ENCODE measurements around the gene KRCC1. TPM values are rescaled to one million over a fixed set of nuclear protein-coding genes. Genes with fewer than 3 reads are reported as not detected.
A peak's percentile ranks its signal among the peaks of the same experiment; 100 is the strongest.
"Not testable (repeated sequence)": the region's sequence is repeated elsewhere in the genome, so short reads cannot be mapped to it uniquely, and the experiment has no call there.

Gene KRCC1
- total RNA-seq, 2 experiments from 2014 or later = 21.0 to 21.6 TPM

- H3K27me3 Mint-ChIP-seq = no peaks in the 10 kb centered on the region
- no peaks in the 10 kb centered on the region for H3K9me3 Mint-ChIP-seq
- no peak overlapping the region for H3K4me3 Mint-ChIP-seq
- POLR2A ChIA-PET = interaction anchor here (1.2 kb wide), 1 partner anchor 12 kb away, joined by 4 read pairs; no protein-coding TSS in a partner anchor
- peaks cover 6% of the 10 kb centered on the region for H3K4me1 Mint-ChIP-seq
- no peak overlapping the region for H3K27ac Mint-ChIP-seq
- peaks cover 41% of the 10 kb centered on the region for H3K36me3 Mint-ChIP-seq
- ATAC-seq (ENCODE audit: low read depth) (no peak), DNase-seq (no peak)
These were observed 7.0 kb downstream of the KRCC1 start for GRCh38 chr2:88048541-88048940.

- H3K4me3 Mint-ChIP-seq; H3K27me3 Mint-ChIP-seq; ATAC-seq (ENCODE audit: low read depth); H3K9me3 Mint-ChIP-seq; DNase-seq; POLR2A ChIA-PET; H3K27ac Mint-ChIP-seq: not testable (repeated sequence)
- Mint-ChIP-seq H3K36me3 (peaks cover 41% of the 10 kb centered on the region), H3K4me1 (peaks cover 12% of the 10 kb centered on the region)
These were observed 10.0 kb downstream of the KRCC1 start for GRCh38 chr2:88045561-88045960.

- POLR2A ChIA-PET = no interaction called here
- H3K4me3 Mint-ChIP-seq = no peak overlapping the region
- H3K36me3 Mint-ChIP-seq = peaks cover 41% of the 10 kb centered on the region
- no peak for ATAC-seq (ENCODE audit: low read depth)
- H3K27me3 Mint-ChIP-seq = no peaks in the 10 kb centered on the region
- no peak for DNase-seq
- peaks cover 1% of the 10 kb centered on the region for H3K9me3 Mint-ChIP-seq
- peaks cover 10% of the 10 kb centered on the region for H3K4me1 Mint-ChIP-seq
- H3K27ac Mint-ChIP-seq = no peak overlapping the region
These were observed 13.1 kb downstream of the KRCC1 start for GRCh38 chr2:88042476-88042875.

- POLR2A ChIA-PET = no interaction called here
- Mint-ChIP-seq H3K27ac (peak overlapping the region; percentile 13), H3K27me3 (no peaks in the 10 kb centered on the region), H3K36me3 (peaks cover 64% of the 10 kb centered on the region), H3K4me3 (no peak overlapping the region), H3K4me1 (peaks cover 15% of the 10 kb centered on the region), H3K9me3 (peaks cover 9% of the 10 kb centered on the region)
- no peak for ATAC-seq (ENCODE audit: low read depth)
- no peak for DNase-seq
These were observed 17.1 kb downstream of the KRCC1 start for GRCh38 chr2:88038263-88039105.

- Mint-ChIP-seq H3K4me1 (peaks cover 10% of the 10 kb centered on the region), H3K9me3 (peaks cover 9% of the 10 kb centered on the region), H3K4me3 (no peak overlapping the region), H3K27me3 (no peaks in the 10 kb centered on the region), H3K36me3 (peaks cover 65% of the 10 kb centered on the region), H3K27ac (no peak overlapping the region)
- DNase-seq (no peak), ATAC-seq (ENCODE audit: low read depth) (no peak)
- POLR2A ChIA-PET = no interaction called here
These were observed 19.0 kb downstream of the KRCC1 start for GRCh38 chr2:88036606-88037005.

GRCh38 chr2:88036182-88036581 lies 19.4 kb downstream of the KRCC1 start:
- DNase-seq (no peak), ATAC-seq (ENCODE audit: low read depth) (no peak)
- H3K9me3 Mint-ChIP-seq = peaks cover 9% of the 10 kb centered on the region
- peaks cover 10% of the 10 kb centered on the region for H3K4me1 Mint-ChIP-seq
- POLR2A ChIA-PET = no interaction called here
- H3K27me3 Mint-ChIP-seq = no peaks in the 10 kb centered on the region
- H3K36me3 Mint-ChIP-seq = peaks cover 64% of the 10 kb centered on the region
- H3K27ac Mint-ChIP-seq = no peak overlapping the region
- H3K4me3 Mint-ChIP-seq = no peak overlapping the region

- ATAC-seq (ENCODE audit: low read depth) (no peak), DNase-seq (no peak)
- Mint-ChIP-seq H3K36me3 (peaks cover 62% of the 10 kb centered on the region), H3K27ac (no peak overlapping the region), H3K4me3 (no peak overlapping the region), H3K27me3 (no peaks in the 10 kb centered on the region), H3K4me1 (peaks cover 14% of the 10 kb centered on the region), H3K9me3 (peaks cover 8% of the 10 kb centered on the region)
- POLR2A ChIA-PET = no interaction called here
These were observed 23.4 kb downstream of the KRCC1 start for GRCh38 chr2:88032070-88032702.

GRCh38 chr2:88028931-88029330 lies 26.7 kb downstream of the KRCC1 start:
- Mint-ChIP-seq H3K4me1 (peaks cover 9% of the 10 kb centered on the region), H3K27me3 (no peaks in the 10 kb centered on the region), H3K9me3 (peaks cover 1% of the 10 kb centered on the region), H3K27ac (no peak overlapping the region), H3K36me3 (peaks cover 49% of the 10 kb centered on the region), H3K4me3 (no peak overlapping the region)
- POLR2A ChIA-PET = interaction anchor here (2.2 kb wide), 1 partner anchor 13 kb away, joined by 12 read pairs; the partner anchor contains the start of gene RNU2-63P
- DNase-seq (no peak), ATAC-seq (ENCODE audit: low read depth) (no peak)

GRCh38 chr2:88027697-88028389 lies 27.7 kb downstream of the KRCC1 start:
- peak overlapping the region; percentile 29 for H3K4me3 Mint-ChIP-seq

GRCh38 chr2:88024509-88024908 lies 31.1 kb downstream of the KRCC1 start:
- peaks cover 1% of the 10 kb centered on the region for H3K9me3 Mint-ChIP-seq
- POLR2A ChIA-PET = no interaction called here
- peaks cover 29% of the 10 kb centered on the region for H3K36me3 Mint-ChIP-seq
- no peaks in the 10 kb centered on the region for H3K27me3 Mint-ChIP-seq
- H3K27ac Mint-ChIP-seq = no peak overlapping the region
- no peak for ATAC-seq (ENCODE audit: low read depth)
- DNase-seq = no peak
- H3K4me3 Mint-ChIP-seq = no peak overlapping the region
- H3K4me1 Mint-ChIP-seq = peaks cover 9% of the 10 kb centered on the region

More at GRCh38 chr2:88027697-88028389, 27.7 kb downstream of the KRCC1 start:
- H3K27ac Mint-ChIP-seq = peak overlapping the region; percentile 76
- H3K9me3 Mint-ChIP-seq = peaks cover 1% of the 10 kb centered on the region
- peaks cover 40% of the 10 kb centered on the region for H3K36me3 Mint-ChIP-seq
- POLR2A ChIA-PET = interaction anchor here (2.2 kb wide), 1 partner anchor 12 kb away, joined by 12 read pairs; the partner anchor contains the start of gene RNU2-63P
- ATAC-seq (ENCODE audit: low read depth) = peak; percentile 42
- no peak for DNase-seq
- no peaks in the 10 kb centered on the region for H3K27me3 Mint-ChIP-seq
- H3K4me1 Mint-ChIP-seq = peaks cover 9% of the 10 kb centered on the region

- Mint-ChIP-seq H3K9me3 (peaks cover 7% of the 10 kb centered on the region), H3K27me3 (peaks cover 1% of the 10 kb centered on the region), H3K36me3 (peaks cover 18% of the 10 kb centered on the region), H3K27ac (no peak overlapping the region), H3K4me1 (peaks cover 4% of the 10 kb centered on the region), H3K4me3 (no peak overlapping the region)
- POLR2A ChIA-PET = no interaction called here
- DNase-seq = no peak
- no peak for ATAC-seq (ENCODE audit: low read depth)
These were observed 33.0 kb downstream of the KRCC1 start for GRCh38 chr2:88022669-88022921.

- Mint-ChIP-seq H3K27me3 (peaks cover 1% of the 10 kb centered on the region), H3K36me3 (peaks cover 4% of the 10 kb centered on the region), H3K4me1 (peaks cover 18% of the 10 kb centered on the region), H3K9me3 (peaks cover 5% of the 10 kb centered on the region), H3K27ac (no peak overlapping the region), H3K4me3 (no peak overlapping the region)
- ATAC-seq (ENCODE audit: low read depth) (no peak), DNase-seq (no peak)
- POLR2A ChIA-PET = no interaction called here
These were observed 35.6 kb downstream of the KRCC1 start for GRCh38 chr2:88019985-88020384.

GRCh38 chr2:88018909-88019308 lies 36.7 kb downstream of the KRCC1 start:
- H3K27ac Mint-ChIP-seq = no peak overlapping the region
- POLR2A ChIA-PET = no interaction called here
- peaks cover 1% of the 10 kb centered on the region for H3K27me3 Mint-ChIP-seq
- ATAC-seq (ENCODE audit: low read depth) = no peak
- DNase-seq = no peak
- H3K4me1 Mint-ChIP-seq = peaks cover 18% of the 10 kb centered on the region
- peaks cover 5% of the 10 kb centered on the region for H3K9me3 Mint-ChIP-seq
- no peak overlapping the region for H3K4me3 Mint-ChIP-seq
- peaks cover 4% of the 10 kb centered on the region for H3K36me3 Mint-ChIP-seq
